HEK293 (cell line): Measurements from ENCODE around the gene ARPIN.
"Not testable (repeated sequence)": the region's sequence is repeated elsewhere in the genome, so short reads cannot be mapped to it uniquely, and the experiment has no call there.

ENCODE experiments used
- ELK4 ChIP-seq: IDR thresholded peaks from 2 replicates; pipeline ENCODE4 v1.6.1; 2011; ENCODE audit warnings: mild to moderate bottlenecking, low read depth, low read length, borderline replicate concordance
- REST ChIP-seq: fragments of 450-650 bp; formaldehyde crosslinking; IDR thresholded peaks from 2 replicates; pipeline ENCODE4 v1.5.1; 2016; ENCODE audit warnings: missing biosample characterization, missing genetic modification characterization
- YY1 ChIP-seq: fragments of 450-650 bp; formaldehyde crosslinking; IDR thresholded peaks from 2 replicates; pipeline ENCODE4 v1.5.1; 2018; ENCODE audit warnings: missing biosample characterization, missing genetic modification characterization
- ZBTB21 ChIP-seq: fragments of 450-650 bp; formaldehyde crosslinking; IDR thresholded peaks from 2 replicates; pipeline ENCODE4 v1.5.1; 2017; ENCODE audit warnings: missing biosample characterization, missing genetic modification characterization
- ZNF121 ChIP-seq: fragments of 450-650 bp; formaldehyde crosslinking; IDR thresholded peaks from 2 replicates; pipeline ENCODE4 v1.5.1; 2016; ENCODE audit warnings: missing biosample characterization, missing genetic modification characterization
- ZNF174 ChIP-seq: fragments of 450-650 bp; formaldehyde crosslinking; IDR thresholded peaks from 2 replicates; pipeline ENCODE4 v1.5.0; 2017; ENCODE audit warnings: missing biosample characterization, mild to moderate bottlenecking, missing genetic modification characterization
- ZNF664 ChIP-seq: fragments of 450-650 bp; formaldehyde crosslinking; IDR thresholded peaks from 2 replicates; pipeline ENCODE4 v1.5.1; 2016; ENCODE audit warnings: missing biosample characterization, missing genetic modification characterization
- ZNF670 ChIP-seq: fragments of 450-650 bp; formaldehyde crosslinking; IDR thresholded peaks from 2 replicates; pipeline ENCODE4 v1.5.1; 2016; ENCODE audit warnings: missing biosample characterization, missing genetic modification characterization, low read depth
- ZNF701 ChIP-seq: fragments of 450-650 bp; formaldehyde crosslinking; IDR thresholded peaks from 2 replicates; pipeline ENCODE4 v1.5.1; 2016; ENCODE audit warnings: missing biosample characterization, missing genetic modification characterization
- TF ChIP-seq, protein P1 (sequence below): fragments of 450-650 bp; formaldehyde crosslinking; IDR thresholded peaks from 2 replicates; pipeline ENCODE4 v1.5.1; 2016; ENCODE audit warnings: missing biosample characterization, missing genetic modification characterization
- TF ChIP-seq, protein P2 (sequence below): fragments of 450-650 bp; IDR thresholded peaks from 2 replicates; pipeline ENCODE4 v1.5.1; 2018; ENCODE audit warnings: missing biosample characterization, mild to moderate bottlenecking, missing genetic modification characterization
- TF ChIP-seq, protein P3 (sequence below): fragments of 450-650 bp; formaldehyde crosslinking; IDR thresholded peaks from 2 replicates; pipeline ENCODE4 v1.5.1; 2016; ENCODE audit warnings: missing biosample characterization, missing genetic modification characterization, low read depth

DNA sequence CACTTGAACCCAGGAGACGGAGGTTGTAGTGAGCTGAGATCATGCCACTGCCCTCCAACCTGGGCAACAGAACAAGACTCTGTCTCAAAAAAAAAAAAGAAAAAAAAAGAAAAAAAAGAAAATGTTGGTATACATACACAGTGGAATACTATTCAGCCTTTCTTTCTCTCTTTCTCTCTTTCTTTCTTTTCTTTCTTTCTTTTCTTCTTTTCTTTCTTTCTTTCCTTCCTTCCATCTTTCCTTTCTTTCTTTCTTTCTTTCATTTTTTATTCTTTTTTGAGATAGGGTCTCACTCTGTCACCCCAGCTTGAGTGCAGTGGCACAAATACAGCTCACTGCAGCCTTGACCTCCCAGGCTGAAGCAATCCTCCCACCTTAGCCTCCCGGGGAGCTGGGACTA is 26.6 kb upstream of the ARPIN start:
- TF ChIP-seq ZNF174 (tag by site-specific recombination); YY1 (tag by site-specific recombination); ZBTB21 (tag by site-specific recombination); ZNF121 (tag by site-specific recombination); ZNF670 (tag by site-specific recombination); ZNF701 (tag by site-specific recombination); REST (tag by site-specific recombination); ZNF664; ELK4: not testable (repeated sequence)
- TF ChIP-seq, protein P1, sequence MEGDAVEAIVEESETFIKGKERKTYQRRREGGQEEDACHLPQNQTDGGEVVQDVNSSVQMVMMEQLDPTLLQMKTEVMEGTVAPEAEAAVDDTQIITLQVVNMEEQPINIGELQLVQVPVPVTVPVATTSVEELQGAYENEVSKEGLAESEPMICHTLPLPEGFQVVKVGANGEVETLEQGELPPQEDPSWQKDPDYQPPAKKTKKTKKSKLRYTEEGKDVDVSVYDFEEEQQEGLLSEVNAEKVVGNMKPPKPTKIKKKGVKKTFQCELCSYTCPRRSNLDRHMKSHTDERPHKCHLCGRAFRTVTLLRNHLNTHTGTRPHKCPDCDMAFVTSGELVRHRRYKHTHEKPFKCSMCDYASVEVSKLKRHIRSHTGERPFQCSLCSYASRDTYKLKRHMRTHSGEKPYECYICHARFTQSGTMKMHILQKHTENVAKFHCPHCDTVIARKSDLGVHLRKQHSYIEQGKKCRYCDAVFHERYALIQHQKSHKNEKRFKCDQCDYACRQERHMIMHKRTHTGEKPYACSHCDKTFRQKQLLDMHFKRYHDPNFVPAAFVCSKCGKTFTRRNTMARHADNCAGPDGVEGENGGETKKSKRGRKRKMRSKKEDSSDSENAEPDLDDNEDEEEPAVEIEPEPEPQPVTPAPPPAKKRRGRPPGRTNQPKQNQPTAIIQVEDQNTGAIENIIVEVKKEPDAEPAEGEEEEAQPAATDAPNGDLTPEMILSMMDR: not testable (repeated sequence)
- TF ChIP-seq, protein P2, sequence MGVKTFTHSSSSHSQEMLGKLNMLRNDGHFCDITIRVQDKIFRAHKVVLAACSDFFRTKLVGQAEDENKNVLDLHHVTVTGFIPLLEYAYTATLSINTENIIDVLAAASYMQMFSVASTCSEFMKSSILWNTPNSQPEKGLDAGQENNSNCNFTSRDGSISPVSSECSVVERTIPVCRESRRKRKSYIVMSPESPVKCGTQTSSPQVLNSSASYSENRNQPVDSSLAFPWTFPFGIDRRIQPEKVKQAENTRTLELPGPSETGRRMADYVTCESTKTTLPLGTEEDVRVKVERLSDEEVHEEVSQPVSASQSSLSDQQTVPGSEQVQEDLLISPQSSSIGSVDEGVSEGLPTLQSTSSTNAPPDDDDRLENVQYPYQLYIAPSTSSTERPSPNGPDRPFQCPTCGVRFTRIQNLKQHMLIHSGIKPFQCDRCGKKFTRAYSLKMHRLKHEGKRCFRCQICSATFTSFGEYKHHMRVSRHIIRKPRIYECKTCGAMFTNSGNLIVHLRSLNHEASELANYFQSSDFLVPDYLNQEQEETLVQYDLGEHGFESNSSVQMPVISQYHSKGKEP (tag by site-specific recombination): not testable (repeated sequence)
- TF ChIP-seq, protein P3, sequence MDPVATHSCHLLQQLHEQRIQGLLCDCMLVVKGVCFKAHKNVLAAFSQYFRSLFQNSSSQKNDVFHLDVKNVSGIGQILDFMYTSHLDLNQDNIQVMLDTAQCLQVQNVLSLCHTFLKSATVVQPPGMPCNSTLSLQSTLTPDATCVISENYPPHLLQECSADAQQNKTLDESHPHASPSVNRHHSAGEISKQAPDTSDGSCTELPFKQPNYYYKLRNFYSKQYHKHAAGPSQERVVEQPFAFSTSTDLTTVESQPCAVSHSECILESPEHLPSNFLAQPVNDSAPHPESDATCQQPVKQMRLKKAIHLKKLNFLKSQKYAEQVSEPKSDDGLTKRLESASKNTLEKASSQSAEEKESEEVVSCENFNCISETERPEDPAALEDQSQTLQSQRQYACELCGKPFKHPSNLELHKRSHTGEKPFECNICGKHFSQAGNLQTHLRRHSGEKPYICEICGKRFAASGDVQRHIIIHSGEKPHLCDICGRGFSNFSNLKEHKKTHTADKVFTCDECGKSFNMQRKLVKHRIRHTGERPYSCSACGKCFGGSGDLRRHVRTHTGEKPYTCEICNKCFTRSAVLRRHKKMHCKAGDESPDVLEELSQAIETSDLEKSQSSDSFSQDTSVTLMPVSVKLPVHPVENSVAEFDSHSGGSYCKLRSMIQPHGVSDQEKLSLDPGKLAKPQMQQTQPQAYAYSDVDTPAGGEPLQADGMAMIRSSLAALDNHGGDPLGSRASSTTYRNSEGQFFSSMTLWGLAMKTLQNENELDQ (tag by site-specific recombination): not testable (repeated sequence)
